GM12891 (cell line): ENCODE data around the gene TRIO.

Source experiments
- POLR2A ChIP-seq: IDR thresholded peaks from 2 replicates; pipeline ENCODE4 v1.6.1; 2011; ENCODE audit warnings: low read depth, low read length, control low read depth
- POLR2AphosphoS5 ChIP-seq: IDR thresholded peaks from 2 replicates; pipeline ENCODE4 v1.6.1; 2011; ENCODE audit warnings: low read depth, low read length, control low read depth

DNA sequence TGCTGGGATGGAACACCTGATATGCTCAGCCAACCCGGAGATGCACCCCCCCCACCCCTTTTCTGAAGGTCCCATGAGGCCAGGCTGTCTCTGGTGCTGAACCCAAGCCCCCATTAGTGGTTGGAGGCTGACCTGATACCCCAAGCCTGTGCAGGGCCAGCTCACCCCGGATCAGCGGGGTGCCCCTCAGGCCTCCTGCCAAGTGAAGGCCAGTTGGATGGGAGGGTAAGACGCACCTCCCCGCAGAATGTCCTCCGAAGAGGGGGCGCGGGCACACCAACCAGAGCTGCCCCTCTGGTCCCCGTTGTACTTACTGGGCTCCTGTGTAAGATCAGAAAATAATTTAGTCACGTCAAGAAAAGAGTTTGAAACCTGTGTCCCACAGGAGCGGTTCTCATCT, 361.7 kb downstream of the TRIO start:
- TF ChIP-seq POLR2A (no peak), POLR2AphosphoS5 (no peak)
